Liver (tissue), 3 donors: ENCODE results near the gene BRCA1.
"Not testable (repeated sequence)": the region's sequence is repeated elsewhere in the genome, so short reads cannot be mapped to it uniquely, and the experiment has no call there.

Experiments
- ATF3 ChIP-seq: IDR thresholded peaks from 2 replicates; pipeline ENCODE4 v1.6.1; 2016; ENCODE audit warnings: antibody characterized with exemption
- CTCF ChIP-seq: fragments of 150-350 bp; IDR thresholded peaks from 2 replicates; pipeline ENCODE4 v1.5.1; 2017; ENCODE audit warnings: improper control_type of control experiment, low read depth, low read length; ENCODE audit not compliant: missing input control
- EGR1 ChIP-seq, 2 donors: IDR thresholded peaks; 2 replicates each; pipeline ENCODE4 v1.6.1; 2016 to 2018; ENCODE audit warnings: antibody characterized with exemption in 2 of 2, low read depth in 2 of 2
- FOXA2 ChIP-seq: IDR thresholded peaks from 2 replicates; pipeline ENCODE4 v1.6.1; 2016; ENCODE audit warnings: antibody characterized with exemption
- GABPA ChIP-seq, 2 donors: IDR thresholded peaks in 1 of 2; conservative IDR thresholded peaks in 1 of 2; 2 replicates each; pipeline ENCODE4 v1.6.1; 2016; ENCODE audit warnings: antibody characterized with exemption in 2 of 2, mild to moderate bottlenecking in 1 of 2, moderate library complexity in 1 of 2
- HNF4G ChIP-seq: IDR thresholded peaks from 2 replicates; pipeline ENCODE4 v1.6.1; 2016; ENCODE audit warnings: antibody characterized with exemption
- JUND ChIP-seq, 2 donors: IDR thresholded peaks; 2 replicates each; pipeline ENCODE4 v1.6.1; 2016; ENCODE audit warnings: antibody characterized with exemption in 2 of 2
- MAX ChIP-seq: IDR thresholded peaks from 2 replicates; pipeline ENCODE4 v1.6.1; 2016; ENCODE audit warnings: antibody characterized with exemption
- NR2F2 ChIP-seq: IDR thresholded peaks from 2 replicates; pipeline ENCODE4 v1.6.1; 2016; ENCODE audit warnings: antibody characterized with exemption
- RAD21 ChIP-seq, 2 donors: IDR thresholded peaks; 2 replicates each; pipeline ENCODE4 v1.6.1; 2016; ENCODE audit warnings: antibody characterized with exemption in 2 of 2, mild to moderate bottlenecking in 2 of 2
- REST ChIP-seq: IDR thresholded peaks from 2 replicates; pipeline ENCODE4 v1.6.1; 2016; ENCODE audit warnings: antibody characterized with exemption, mild to moderate bottlenecking
- RXRA ChIP-seq, 2 donors: IDR thresholded peaks; 2 replicates each; pipeline ENCODE4 v1.6.1; 2017 to 2018; ENCODE audit warnings: antibody characterized with exemption in 2 of 2, mild to moderate bottlenecking in 1 of 2
- YY1 ChIP-seq: IDR thresholded peaks from 2 replicates; pipeline ENCODE4 v1.6.1; 2016; ENCODE audit warnings: antibody characterized with exemption, mild to moderate bottlenecking
- ZBTB33 ChIP-seq: IDR thresholded peaks from 2 replicates; pipeline ENCODE4 v1.6.1; 2016; ENCODE audit warnings: antibody characterized with exemption
- donor health status: healthy.
- donor health status: healthy.

- TF ChIP-seq MAX; CTCF; NR2F2; RAD21 (IDR thresholded peaks at IDR 0.05); JUND (IDR thresholded peaks at IDR 0.05); FOXA2; REST; ATF3; ZBTB33; GABPA (IDR thresholded peaks at IDR 0.05 in 1 of 2, conservative IDR thresholded peaks at IDR 0.05 in 1 of 2); RXRA (IDR thresholded peaks at IDR 0.05); YY1; HNF4G; EGR1 (IDR thresholded peaks at IDR 0.05; ENCODE audit: low read depth in 2 of 2): not testable (repeated sequence)
Measured at GRCh38 chr17:43053008-43053407, 72.2 kb downstream of the BRCA1 start.
